HUES6 (cell line): ENCODE measurements around the gene CBX3.
"Not testable (repeated sequence)": the region's sequence is repeated elsewhere in the genome, so short reads cannot be mapped to it uniquely, and the experiment has no call there.

Source experiments
- H3K27ac ChIP-seq: 2 replicates; pipeline ENCODE4 v1.7.0; 2013; ENCODE audit warnings: low read depth, mild to moderate bottlenecking, low read length, inconsistent platforms
- H3K27me3 ChIP-seq: 2 replicates; pipeline ENCODE4 v1.6.1; 2013; ENCODE audit warnings: low read length; ENCODE audit not compliant: control insufficient read depth, insufficient read depth
- H3K36me3 ChIP-seq: 2 replicates; pipeline ENCODE4 v1.6.1; 2013; ENCODE audit warnings: low read length; ENCODE audit not compliant: control insufficient read depth, insufficient read depth
- H3K4me1 ChIP-seq: 2 replicates; pipeline ENCODE4 v1.6.1; 2013; ENCODE audit warnings: low read length; ENCODE audit not compliant: control insufficient read depth, insufficient read depth
- H3K4me3 ChIP-seq: 2 replicates; pipeline ENCODE4 v1.5.1; 2013; ENCODE audit warnings: low read depth, low read length
- H3K9ac ChIP-seq: one replicate; pipeline ENCODE4 v1.6.1; 2013; ENCODE audit warnings: mild to moderate bottlenecking, low read length
- H3K9me3 ChIP-seq: 2 replicates; pipeline ENCODE4 v1.6.1; 2013; ENCODE audit warnings: low read depth, low read length; ENCODE audit not compliant: control insufficient read depth, insufficient read depth

The CBX3 gene

GRCh38 chr7:26190417-26190869 is 11.1 kb upstream of the CBX3 start:
- H3K27ac ChIP-seq: no peak overlapping the region
- H3K4me3 ChIP-seq: no peak overlapping the region
- H3K9ac ChIP-seq: no peak overlapping the region
- H3K27me3 ChIP-seq: no peaks in the 10 kb centered on the region
- H3K4me1 ChIP-seq: peaks cover 4% of the 10 kb centered on the region; the same call in 1 of the 2 replicates
- H3K36me3 ChIP-seq: peaks cover 73% of the 10 kb centered on the region
- no peaks in the 10 kb centered on the region for H3K9me3 ChIP-seq

DNA sequence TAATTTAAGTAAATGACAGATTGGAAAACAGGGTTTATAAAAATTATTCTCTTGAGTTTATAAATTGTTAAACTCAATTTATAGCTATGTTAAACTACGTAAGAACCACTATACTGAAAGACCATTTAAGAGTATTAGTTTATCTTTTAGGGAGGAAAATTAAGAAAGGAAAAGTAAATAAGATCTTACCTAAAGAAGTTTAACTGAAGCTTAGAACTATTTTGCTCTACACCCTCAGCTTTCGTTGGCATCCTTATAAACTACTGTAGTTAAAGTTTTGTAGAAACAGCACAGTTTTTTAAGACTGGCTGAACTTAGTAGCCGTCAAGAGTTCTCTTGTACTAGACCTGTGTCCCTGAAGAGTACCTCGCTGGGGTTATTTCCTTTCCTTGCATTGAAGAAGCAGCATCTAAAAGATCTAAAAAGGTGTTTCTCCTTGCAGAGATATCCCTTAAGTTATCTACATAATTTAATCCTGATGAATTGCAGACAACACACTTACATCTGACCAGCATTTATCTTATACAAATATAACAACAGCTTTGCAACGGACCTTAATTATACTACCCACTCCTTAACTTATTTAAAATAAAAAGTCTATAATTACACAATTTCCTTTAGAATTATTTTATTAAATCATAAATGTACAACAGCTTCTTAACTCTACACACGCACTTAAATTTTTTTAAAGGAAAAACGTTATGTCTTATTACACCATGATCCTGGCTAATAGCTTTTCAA is 10.1 kb upstream of the CBX3 start:
- Histone ChIP-seq H3K27me3 (no peaks in the 10 kb centered on the region), H3K9me3 (no peaks in the 10 kb centered on the region), H3K36me3 (peaks cover 83% of the 10 kb centered on the region), H3K27ac (no peak overlapping the region), H3K9ac (no peak overlapping the region), H3K4me3 (no peak overlapping the region), H3K4me1 (peaks cover 6% of the 10 kb centered on the region; the same call in 1 of the 2 replicates)

DNA sequence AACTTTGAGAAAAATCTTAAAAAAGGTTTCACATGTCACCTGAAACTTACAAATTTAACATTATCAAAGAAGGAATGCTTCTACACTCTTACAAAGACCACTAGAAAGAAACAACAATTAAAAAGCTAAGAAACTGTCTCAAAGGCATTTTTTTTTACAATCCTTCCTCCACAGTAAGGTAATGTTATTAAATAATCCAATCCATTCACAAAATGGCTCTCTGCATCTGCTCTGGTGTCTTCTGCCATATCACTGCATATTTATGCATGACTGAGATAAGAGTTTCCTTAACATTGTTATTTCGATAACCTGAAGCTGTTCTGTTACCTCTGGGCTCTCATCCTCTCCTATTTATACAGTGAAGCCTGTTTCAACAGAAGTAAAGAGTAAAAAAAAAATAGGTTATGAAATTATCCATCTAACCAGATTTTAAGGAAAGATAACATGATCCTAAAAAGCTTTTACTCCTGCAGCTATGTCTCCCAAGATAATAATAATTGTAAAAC is 9.5 kb upstream of the CBX3 start:
- no peaks in the 10 kb centered on the region for H3K27me3 ChIP-seq
- H3K27ac ChIP-seq: no peak overlapping the region
- H3K9ac ChIP-seq: no peak overlapping the region
- H3K4me3 ChIP-seq: no peak overlapping the region
- H3K36me3 ChIP-seq: peaks cover 89% of the 10 kb centered on the region
- H3K9me3 ChIP-seq: no peaks in the 10 kb centered on the region
- peaks cover 13% of the 10 kb centered on the region; the same call in 1 of the 2 replicates for H3K4me1 ChIP-seq

GRCh38 chr7:26192485-26193087 is 9.0 kb upstream of the CBX3 start:
- H3K9me3 ChIP-seq: no peaks in the 10 kb centered on the region
- H3K9ac ChIP-seq: no peak overlapping the region
- H3K4me1 ChIP-seq: peaks cover 15% of the 10 kb centered on the region; the same call in 1 of the 2 replicates
- peaks cover 95% of the 10 kb centered on the region for H3K36me3 ChIP-seq
- H3K27me3 ChIP-seq: no peaks in the 10 kb centered on the region
- H3K27ac ChIP-seq: no peak overlapping the region
- H3K4me3 ChIP-seq: no peak overlapping the region

DNA sequence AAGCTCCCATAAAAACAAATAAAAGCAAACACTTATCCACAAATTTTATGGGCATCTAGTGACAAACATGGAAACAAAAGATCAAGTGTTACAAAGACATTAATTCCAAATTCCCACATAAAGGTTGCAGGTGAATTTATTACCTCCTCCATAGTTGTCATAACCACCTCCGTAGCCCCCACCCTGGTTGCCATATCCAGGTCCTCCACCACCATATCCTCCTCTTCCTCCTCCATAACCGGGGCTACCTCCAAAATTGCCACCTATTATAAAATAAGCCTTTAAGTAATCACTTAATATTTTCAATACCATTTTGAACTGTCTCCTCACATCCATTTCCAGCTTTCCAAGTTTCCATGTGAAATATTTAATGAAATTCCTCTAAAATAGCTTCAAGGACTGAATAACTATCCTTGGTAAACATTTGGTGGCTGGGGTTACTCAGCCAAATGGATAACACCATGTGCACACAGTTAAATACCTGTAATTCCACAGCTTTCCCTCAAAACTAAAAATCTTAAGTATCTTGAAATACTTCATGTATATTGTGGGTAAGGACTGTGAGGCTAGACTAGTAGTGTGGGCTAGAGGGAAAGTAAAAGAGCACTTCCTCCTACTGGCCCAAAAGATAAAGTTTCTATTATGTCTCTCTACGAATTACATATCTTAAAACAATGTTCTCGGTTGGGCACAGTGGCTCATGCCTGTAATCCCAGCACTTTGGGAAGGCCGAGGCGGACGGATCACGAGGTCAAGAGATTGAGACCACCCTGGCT is 7.9 kb upstream of the CBX3 start:
- Histone ChIP-seq H3K4me3 (no peak overlapping the region), H3K27ac (no peak overlapping the region), H3K9me3 (no peaks in the 10 kb centered on the region), H3K27me3 (no peaks in the 10 kb centered on the region), H3K9ac (no peak overlapping the region), H3K4me1 (peaks cover 15% of the 10 kb centered on the region; the same call in 1 of the 2 replicates), H3K36me3 (peaks cover 100% of the 10 kb centered on the region)

DNA sequence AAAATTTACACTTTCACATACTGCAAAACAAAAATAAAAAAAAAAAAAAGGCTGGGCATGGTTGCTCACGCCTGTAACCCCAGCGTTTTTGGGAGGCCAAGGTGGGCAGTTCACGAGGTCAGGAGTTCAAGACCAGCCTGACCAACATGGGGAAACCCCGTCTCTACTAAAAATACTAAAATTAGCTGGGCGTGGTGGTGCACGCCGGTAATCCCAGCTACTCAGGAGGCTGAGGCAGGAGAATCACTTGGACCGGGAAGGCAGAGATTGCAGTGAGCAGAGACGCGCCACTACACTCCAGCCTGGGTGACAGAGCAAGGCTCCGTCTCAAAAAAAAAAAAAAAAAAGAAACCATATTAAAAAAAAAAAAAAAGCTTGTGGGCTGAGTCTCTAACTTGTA is 6.8 kb upstream of the CBX3 start:
- Histone ChIP-seq H3K36me3 (peaks cover 100% of the 10 kb centered on the region), H3K4me1 (peaks cover 15% of the 10 kb centered on the region; the same call in 1 of the 2 replicates)
- H3K4me3 ChIP-seq, H3K27me3 ChIP-seq, H3K27ac ChIP-seq, H3K9ac ChIP-seq, H3K9me3 ChIP-seq: not testable (repeated sequence)

DNA sequence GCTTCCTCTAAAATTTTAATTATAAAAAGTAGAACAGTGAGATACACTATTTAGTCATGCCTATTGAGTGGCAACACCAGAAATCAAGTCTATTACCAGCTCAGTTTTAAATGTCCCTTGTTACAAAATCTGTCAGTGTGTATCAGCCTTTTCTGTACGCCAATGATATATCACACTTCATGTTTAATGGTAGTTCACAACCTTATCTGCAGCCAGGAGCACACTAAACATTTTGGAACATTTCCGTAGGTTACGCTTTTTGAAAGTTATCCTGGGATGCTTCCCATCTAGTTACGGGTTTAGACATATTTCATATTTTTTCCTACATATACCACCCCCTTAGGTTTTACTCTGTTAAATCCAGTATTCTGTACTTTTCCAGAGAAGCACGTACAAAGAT is 6.4 kb upstream of the CBX3 start:
- Histone ChIP-seq H3K4me1 (peaks cover 15% of the 10 kb centered on the region; the same call in 1 of the 2 replicates), H3K36me3 (peaks cover 97% of the 10 kb centered on the region), H3K9ac (no peak overlapping the region)

DNA sequence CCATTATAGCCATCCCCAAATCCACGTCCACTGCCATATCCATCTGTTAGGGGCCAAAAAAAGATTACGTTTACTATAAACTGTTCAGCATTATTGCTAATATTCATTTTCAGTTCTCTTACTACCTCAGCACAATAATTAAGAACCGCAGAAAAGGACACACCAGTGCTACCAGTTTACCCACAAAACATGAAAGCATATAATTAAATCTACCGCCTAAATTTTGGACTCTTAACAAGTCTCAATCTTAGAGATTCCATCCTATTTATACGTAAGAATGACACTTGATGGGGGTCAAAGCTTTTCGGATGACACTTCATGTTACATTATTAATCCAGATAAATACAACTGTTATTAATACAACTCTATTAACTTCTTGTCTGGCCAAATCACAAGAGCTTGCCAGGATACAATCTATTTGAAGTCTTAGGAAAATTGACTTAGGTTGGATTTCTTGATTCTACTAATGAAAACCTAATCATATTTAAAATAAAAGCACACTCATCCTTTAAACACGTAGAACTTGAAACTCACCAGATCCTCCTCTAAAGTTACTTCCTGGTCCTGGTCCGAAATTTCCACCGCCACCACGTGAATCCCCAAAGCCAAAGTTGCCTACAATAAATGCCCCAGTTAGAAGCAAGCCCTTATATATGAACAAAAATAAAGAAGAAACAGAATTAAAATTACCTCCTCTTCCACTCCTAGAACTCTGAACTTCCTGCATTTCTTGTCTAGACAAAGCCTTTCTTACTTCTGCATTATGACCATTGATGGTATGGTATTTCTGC is 5.5 kb upstream of the CBX3 start:
- Histone ChIP-seq H3K9ac (no peak overlapping the region), H3K36me3 (peaks cover 91% of the 10 kb centered on the region), H3K27ac (no peak overlapping the region), H3K27me3 (no peaks in the 10 kb centered on the region), H3K4me3 (peak overlapping the region; percentile 97), H3K9me3 (no peaks in the 10 kb centered on the region), H3K4me1 (peaks cover 15% of the 10 kb centered on the region; the same call in 1 of the 2 replicates)

More for the DNA sequence above, 6.4 kb upstream of the CBX3 start:
- H3K9me3 ChIP-seq: no peaks in the 10 kb centered on the region
- H3K27me3 ChIP-seq: no peaks in the 10 kb centered on the region
- H3K4me3 ChIP-seq: 0 out of 2 replicates have a peak overlapping the region, but pooled peaks have one; percentile 11
- H3K27ac ChIP-seq: no peak overlapping the region

DNA sequence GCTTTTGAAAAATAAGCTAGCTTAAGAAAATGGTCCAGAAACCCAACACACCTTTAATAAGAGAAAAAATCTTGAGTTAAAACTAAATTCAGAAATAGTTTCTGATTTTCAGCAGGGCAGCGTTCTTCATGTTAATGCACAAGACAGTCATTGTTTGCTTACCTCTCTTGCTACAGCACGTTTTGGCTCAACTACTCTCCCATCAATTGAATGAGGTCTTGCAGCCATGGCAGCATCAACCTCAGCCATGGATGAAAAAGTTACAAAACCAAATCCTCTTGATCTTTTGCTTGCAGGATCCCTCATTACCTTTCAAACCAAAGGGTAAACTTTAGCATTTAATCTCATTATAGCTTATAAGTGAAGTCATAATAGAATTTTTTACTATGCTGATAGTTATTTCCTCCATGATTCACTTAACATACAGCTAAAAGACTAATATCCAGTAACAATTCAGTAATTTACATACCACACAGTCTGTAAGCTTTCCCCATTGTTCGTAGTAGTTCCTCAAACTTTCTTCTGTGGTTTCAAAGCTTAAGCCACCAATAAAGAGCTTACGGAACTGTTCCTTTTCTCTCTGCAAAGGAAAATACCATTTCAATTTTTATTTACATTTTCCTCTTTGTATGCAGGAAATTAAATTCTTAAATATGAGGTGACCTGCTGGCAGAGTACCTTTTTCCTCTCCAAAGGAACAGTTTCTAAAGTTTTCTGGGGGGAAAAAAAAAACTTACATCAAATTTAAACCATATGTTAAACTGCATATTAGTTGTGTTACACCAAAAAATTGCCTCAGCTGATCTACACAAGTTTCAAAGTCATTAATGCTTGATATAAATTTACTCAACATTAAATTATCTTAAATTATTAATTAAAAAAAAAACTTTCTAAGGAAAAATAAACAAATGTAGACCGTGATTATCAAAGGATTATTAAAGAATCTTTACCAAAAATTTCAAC is 4.1 kb upstream of the CBX3 start:
- H3K4me1 ChIP-seq: peaks cover 15% of the 10 kb centered on the region; the same call in 1 of the 2 replicates
- peak overlapping the region; percentile 2 for H3K9ac ChIP-seq
- no peaks in the 10 kb centered on the region for H3K9me3 ChIP-seq
- no peaks in the 10 kb centered on the region for H3K27me3 ChIP-seq
- H3K27ac ChIP-seq: no peak overlapping the region
- H3K4me3 ChIP-seq: peak overlapping the region; percentile 97
- H3K36me3 ChIP-seq: peaks cover 77% of the 10 kb centered on the region
